PC-3 (cell line): ENCODE data around the gene ST3GAL2.

Experiments used
- CTCF ChIP-seq: fragments of 300-600 bp; sonication (generic); conservative IDR thresholded peaks from 2 replicates; pipeline ENCODE4 v1.5.1; 2017; ENCODE audit warnings: antibody characterized with exemption, low read depth, mild to moderate bottlenecking, low read length
- EZH2 ChIP-seq: fragments of 300-600 bp; sonication (generic); IDR thresholded peaks from one replicate; pipeline ENCODE4 v1.6.1; 2017; ENCODE audit warnings: antibody characterized with exemption, mild to moderate bottlenecking, low read length; ENCODE audit not compliant: unreplicated experiment
- EZH2phosphoT487 ChIP-seq: fragments of 300-600 bp; sonication (generic); IDR thresholded peaks from 2 replicates; pipeline ENCODE4 v1.6.1; 2018; ENCODE audit warnings: mild to moderate bottlenecking, antibody characterized with exemption, low read length, borderline replicate concordance

- TF ChIP-seq CTCF, result no peak
- no peak for TF ChIP-seq EZH2phosphoT487
- no peak for TF ChIP-seq EZH2
These were observed 5.6 kb upstream of the ST3GAL2 start for GRCh38 chr16:70444249-70445063.
